ENCODE results near the gene CNKSR3.
"Not testable (repeated sequence)": the region's sequence is repeated elsewhere in the genome, so short reads cannot be mapped to it uniquely, and the experiment has no call there.

Gene CNKSR3

GRCh38 chr6:154518396-154518795, 7.9 kb upstream of the CNKSR3 start:
- no peaks in the 10 kb centered on the region for H3K36me3 ChIP-seq (ENCODE audit: insufficient read depth, low read length)
- peaks cover 8% of the 10 kb centered on the region for H3K4me1 ChIP-seq (ENCODE audit: insufficient read depth, low read length)
- no peaks in the 10 kb centered on the region for H3K9me3 ChIP-seq (ENCODE audit: low read length)
- H3K27me3 ChIP-seq (ENCODE audit: insufficient read depth, low read length) = no peaks in the 10 kb centered on the region
- no peak overlapping the region for H3K4me3 ChIP-seq (ENCODE audit: low read length)
- no peak overlapping the region for H2AFZ ChIP-seq (ENCODE audit: low read depth, low read length)

- H3K4me1 ChIP-seq (ENCODE audit: insufficient read depth, low read length) = peaks cover 8% of the 10 kb centered on the region
- no peaks in the 10 kb centered on the region for H3K36me3 ChIP-seq (ENCODE audit: insufficient read depth, low read length)
- H3K4me3 ChIP-seq (ENCODE audit: low read length) = no peak overlapping the region
- no peak overlapping the region for H2AFZ ChIP-seq (ENCODE audit: low read depth, low read length)
- no peaks in the 10 kb centered on the region for H3K27me3 ChIP-seq (ENCODE audit: insufficient read depth, low read length)
- no peaks in the 10 kb centered on the region for H3K9me3 ChIP-seq (ENCODE audit: low read length)
Measured at GRCh38 chr6:154516276-154516675, 5.8 kb upstream of the CNKSR3 start.

- no peaks in the 10 kb centered on the region for H3K9me3 ChIP-seq (ENCODE audit: low read length)
- H2AFZ ChIP-seq (ENCODE audit: low read depth, low read length) = no peak overlapping the region
- peaks cover 8% of the 10 kb centered on the region for H3K4me1 ChIP-seq (ENCODE audit: insufficient read depth, low read length)
- no peak overlapping the region for H3K4me3 ChIP-seq (ENCODE audit: low read length)
- no peaks in the 10 kb centered on the region for H3K27me3 ChIP-seq (ENCODE audit: insufficient read depth, low read length)
- H3K36me3 ChIP-seq (ENCODE audit: insufficient read depth, low read length) = no peaks in the 10 kb centered on the region
Measured at GRCh38 chr6:154515826-154516225, 5.3 kb upstream of the CNKSR3 start.

- H2AFZ ChIP-seq (ENCODE audit: low read depth, low read length); H3K4me1 ChIP-seq (ENCODE audit: insufficient read depth, low read length); H3K9me3 ChIP-seq (ENCODE audit: low read length); H3K36me3 ChIP-seq (ENCODE audit: insufficient read depth, low read length); H3K27me3 ChIP-seq (ENCODE audit: insufficient read depth, low read length); H3K4me3 ChIP-seq (ENCODE audit: low read length): not testable (repeated sequence)
Measured at GRCh38 chr6:154515076-154515475, 4.6 kb upstream of the CNKSR3 start.

- Histone ChIP-seq H2AFZ (ENCODE audit: low read depth, low read length) (no peak overlapping the region), H3K27me3 (ENCODE audit: insufficient read depth, low read length) (no peaks in the 10 kb centered on the region), H3K4me3 (ENCODE audit: low read length) (no peak overlapping the region), H3K4me1 (ENCODE audit: insufficient read depth, low read length) (no peaks in the 10 kb centered on the region), H3K9me3 (ENCODE audit: low read length) (no peaks in the 10 kb centered on the region), H3K36me3 (ENCODE audit: insufficient read depth, low read length) (no peaks in the 10 kb centered on the region)
Measured at GRCh38 chr6:154514481-154514880, 4.0 kb upstream of the CNKSR3 start.

GRCh38 chr6:154513601-154514320, 3.3 kb upstream of the CNKSR3 start:
- Histone ChIP-seq H3K27me3 (ENCODE audit: insufficient read depth, low read length) (no peaks in the 10 kb centered on the region), H3K9me3 (ENCODE audit: low read length) (no peaks in the 10 kb centered on the region), H3K36me3 (ENCODE audit: insufficient read depth, low read length) (no peaks in the 10 kb centered on the region), H2AFZ (ENCODE audit: low read depth, low read length) (no peak overlapping the region), H3K4me1 (ENCODE audit: insufficient read depth, low read length) (peaks cover 3% of the 10 kb centered on the region), H3K4me3 (ENCODE audit: low read length) (no peak overlapping the region)

GRCh38 chr6:154512201-154512600, 1.7 kb upstream of the CNKSR3 start:
- Histone ChIP-seq H3K4me1 (ENCODE audit: insufficient read depth, low read length) (peaks cover 8% of the 10 kb centered on the region), H3K36me3 (ENCODE audit: insufficient read depth, low read length) (no peaks in the 10 kb centered on the region), H2AFZ (ENCODE audit: low read depth, low read length) (no peak overlapping the region), H3K27me3 (ENCODE audit: insufficient read depth, low read length) (no peaks in the 10 kb centered on the region), H3K4me3 (ENCODE audit: low read length) (no peak overlapping the region), H3K9me3 (ENCODE audit: low read length) (no peaks in the 10 kb centered on the region)

- Histone ChIP-seq H3K4me1 (ENCODE audit: insufficient read depth, low read length) (peaks cover 8% of the 10 kb centered on the region), H3K27me3 (ENCODE audit: insufficient read depth, low read length) (no peaks in the 10 kb centered on the region), H2AFZ (ENCODE audit: low read depth, low read length) (no peak overlapping the region), H3K36me3 (ENCODE audit: insufficient read depth, low read length) (no peaks in the 10 kb centered on the region), H3K4me3 (ENCODE audit: low read length) (no peak overlapping the region), H3K9me3 (ENCODE audit: low read length) (no peaks in the 10 kb centered on the region)
Measured at GRCh38 chr6:154511791-154512190, 1.3 kb upstream of the CNKSR3 start.

GRCh38 chr6:154509421-154510143, 903 bp downstream of the CNKSR3 start:
- Histone ChIP-seq H3K27me3 (ENCODE audit: insufficient read depth, low read length) (no peaks in the 10 kb centered on the region), H2AFZ (ENCODE audit: low read depth, low read length) (peak overlapping the region; percentile 98), H3K4me1 (ENCODE audit: insufficient read depth, low read length) (peaks cover 8% of the 10 kb centered on the region), H3K9me3 (ENCODE audit: low read length) (no peaks in the 10 kb centered on the region), H3K36me3 (ENCODE audit: insufficient read depth, low read length) (no peaks in the 10 kb centered on the region), H3K4me3 (ENCODE audit: low read length) (peak overlapping the region; percentile 88)

- Histone ChIP-seq H3K4me3 (ENCODE audit: low read length) (peak overlapping the region; percentile 88), H3K27me3 (ENCODE audit: insufficient read depth, low read length) (no peaks in the 10 kb centered on the region)
Measured at GRCh38 chr6:154508573-154509375, 1.7 kb downstream of the CNKSR3 start.

GRCh38 chr6:154506991-154507898, 3.2 kb downstream of the CNKSR3 start:
- no peaks in the 10 kb centered on the region for H3K9me3 ChIP-seq (ENCODE audit: low read length)
- H3K36me3 ChIP-seq (ENCODE audit: insufficient read depth, low read length) = no peaks in the 10 kb centered on the region
- no peak overlapping the region for H3K4me3 ChIP-seq (ENCODE audit: low read length)
- H2AFZ ChIP-seq (ENCODE audit: low read depth, low read length) = no peak overlapping the region
- no peaks in the 10 kb centered on the region for H3K27me3 ChIP-seq (ENCODE audit: insufficient read depth, low read length)
- peaks cover 8% of the 10 kb centered on the region for H3K4me1 ChIP-seq (ENCODE audit: insufficient read depth, low read length)

More at GRCh38 chr6:154508573-154509375, 1.7 kb downstream of the CNKSR3 start:
- H3K36me3 ChIP-seq (ENCODE audit: insufficient read depth, low read length) = no peaks in the 10 kb centered on the region
- peak overlapping the region; percentile 98 for H2AFZ ChIP-seq (ENCODE audit: low read depth, low read length)
- peaks cover 8% of the 10 kb centered on the region for H3K4me1 ChIP-seq (ENCODE audit: insufficient read depth, low read length)
- H3K9me3 ChIP-seq (ENCODE audit: low read length) = no peaks in the 10 kb centered on the region

- Histone ChIP-seq H3K4me3 (ENCODE audit: low read length) (no peak overlapping the region), H3K4me1 (ENCODE audit: insufficient read depth, low read length) (peaks cover 8% of the 10 kb centered on the region), H3K36me3 (ENCODE audit: insufficient read depth, low read length) (no peaks in the 10 kb centered on the region), H2AFZ (ENCODE audit: low read depth, low read length) (no peak overlapping the region), H3K9me3 (ENCODE audit: low read length) (no peaks in the 10 kb centered on the region), H3K27me3 (ENCODE audit: insufficient read depth, low read length) (no peaks in the 10 kb centered on the region)
Measured at GRCh38 chr6:154506582-154506981, 3.9 kb downstream of the CNKSR3 start.
